Uterus (tissue), 4 donors: Measurements from ENCODE around the gene ZNF22. TPM values are rescaled to one million over a fixed set of nuclear protein-coding genes. Genes with fewer than 3 reads are reported as not detected.

ENCODE experiments used
- DNase-seq, 2 donors: peaks; one replicate each; pipeline ENCODE4 v3.0.0-alpha.2; 2019 to 2020
- H3K27ac ChIP-seq, 2 donors: fragments of 200-600 bp; sonication (generic); 1 replicate in 1 of 2; 2 replicates in 1 of 2; pipeline ENCODE4 v1.5.1; 2016 to 2018
- H3K27me3 ChIP-seq, 2 donors: fragments of 200-600 bp; sonication (generic); one replicate each; pipeline ENCODE4 v1.5.1; 2018 to 2019; ENCODE audit warnings: control low read depth in 1 of 2
- H3K36me3 ChIP-seq, 2 donors: fragments of 200-600 bp; sonication (generic); one replicate each; pipeline ENCODE4 v1.5.1; 2019; ENCODE audit warnings: control low read depth in 1 of 2
- H3K4me1 ChIP-seq, 2 donors: fragments of 200-600 bp; sonication (generic); one replicate each; pipeline ENCODE4 v1.5.1; 2018 to 2019; ENCODE audit warnings: control low read depth in 1 of 2
- H3K4me3 ChIP-seq, 2 donors: fragments of 200-600 bp; sonication (generic); 1 replicate in 1 of 2; 2 replicates in 1 of 2; pipeline ENCODE4 v1.5.1; 2018 to 2019; ENCODE audit warnings: mild to moderate bottlenecking in 1 of 2
- H3K9me3 ChIP-seq, 2 donors: fragments of 200-600 bp; sonication (generic); one replicate each; pipeline ENCODE4 v1.5.1; 2019; ENCODE audit warnings: control low read depth in 1 of 2
- CTCF ChIP-seq, 4 experiments: fragments of 200-600 bp in 2 of 4; fragments of 450-650 bp in 2 of 4; sonication (generic) in 2 of 4; IDR thresholded peaks; one replicate each; pipeline ENCODE4 v1.5.1; 2016 to 2019; ENCODE audit warnings: antibody characterized with exemption in 4 of 4, mild to moderate bottlenecking in 2 of 4, moderate library complexity in 1 of 4
- POLR2A ChIP-seq, 2 donors: fragments of 450-650 bp; IDR thresholded peaks; one replicate each; pipeline ENCODE4 v1.6.1; 2016; ENCODE audit warnings: antibody characterized with exemption in 2 of 2, mild to moderate bottlenecking in 1 of 2, moderate library complexity in 1 of 2
- intact Hi-C: fragments of 100-400 bp; cut with DNase I; formaldehyde crosslinking; loops from one replicate; pipeline ENCODE4 v1.15.1; 2023; ENCODE audit warnings: low total_unique reads
- total RNA-seq, 4 donors: library from RNA; depleted of rRNA in 3 of 4; stranded (reverse); fragments of >200 nt in 3 of 4; gene quantifications; one replicate each; pipeline versions ENCODE4 v1.1.0 to v1.2.4, GENCODE V29; 2014 to 2023
- donor health status: DM: yes; HTN: yes; CAD: no.

Gene ZNF22
- total RNA-seq, 4 donors from 2014 or later: 20.7 to 78.1 (median 34.6) TPM

GRCh38 chr10:45050551-45051235, 50.0 kb downstream of the ZNF22 start:
- no peaks in the 10 kb centered on the region for H3K9me3 ChIP-seq
- no peaks in the 10 kb centered on the region for H3K4me1 ChIP-seq
- H3K27me3 ChIP-seq: no peaks in the 10 kb centered on the region
- no peaks in the 10 kb centered on the region for H3K36me3 ChIP-seq
- intact Hi-C loops: no loop called here
- H3K4me3 ChIP-seq: no peak overlapping the region
- no peak for DNase-seq
- TF ChIP-seq CTCF (IDR thresholded peaks at IDR 0.05) (no peak), POLR2A (IDR thresholded peaks at IDR 0.05) (no peak)
- no peak overlapping the region for H3K27ac ChIP-seq

GRCh38 chr10:45052700-45053099, 52.0 kb downstream of the ZNF22 start:
- Histone ChIP-seq H3K4me1 (no peaks in the 10 kb centered on the region), H3K9me3 (no peaks in the 10 kb centered on the region), H3K36me3 (no peaks in the 10 kb centered on the region), H3K4me3 (no peak overlapping the region), H3K27me3 (no peaks in the 10 kb centered on the region), H3K27ac (no peak overlapping the region)
- intact Hi-C loops: no loop called here
- TF ChIP-seq CTCF (IDR thresholded peaks at IDR 0.05): no peak
- no peak for TF ChIP-seq POLR2A (IDR thresholded peaks at IDR 0.05)
- DNase-seq: no peak

- H3K36me3 ChIP-seq: no peaks in the 10 kb centered on the region
- no peak overlapping the region for H3K4me3 ChIP-seq
- H3K4me1 ChIP-seq: no peaks in the 10 kb centered on the region
- TF ChIP-seq CTCF (IDR thresholded peaks at IDR 0.05) (no peak), POLR2A (IDR thresholded peaks at IDR 0.05) (no peak)
- no peaks in the 10 kb centered on the region for H3K9me3 ChIP-seq
- intact Hi-C loops: no loop called here
- no peaks in the 10 kb centered on the region for H3K27me3 ChIP-seq
- no peak overlapping the region for H3K27ac ChIP-seq
- DNase-seq: no peak
Measured at GRCh38 chr10:45053569-45054100, 52.9 kb downstream of the ZNF22 start.

Other genes with a start within 250 kb of the ZNF22 start
- under 1 TPM in 1 of 4 donors, not detected in 3; 0.69 TPM for gene TMEM72, start 89.6 kb upstream of the ZNF22 start, total RNA-seq
- gene RASSF4, start 41.1 kb upstream of the ZNF22 start, total RNA-seq: 10 to 100 TPM in 1 of 4 donors, 1 to 10 TPM in 3; 6.1 to 26.5 (median 8.2) TPM
- gene DEPP1, start 22.1 kb upstream of the ZNF22 start, total RNA-seq: 100 to 1,000 TPM in 1 of 4 donors, 10 to 100 TPM in 2, 1 to 10 TPM in 1; 8.2 to 266 (median 52.8) TPM